HepG2 (cell line): ENCODE measurements around the gene WDR54. TPM values are rescaled to one million over a fixed set of nuclear protein-coding genes. Genes with fewer than 3 reads are reported as not detected.
A peak's percentile ranks its signal among the peaks of the same experiment; 100 is the strongest.

Experiments used
- AHR ChIP-seq: IDR thresholded peaks from 2 replicates; pipeline ENCODE4 v1.6.1; 2018; ENCODE audit warnings: missing genetic modification reagents, missing compliant biosample characterization
- DMAP1 ChIP-seq: IDR thresholded peaks from 2 replicates; pipeline ENCODE4 v1.6.1; 2016
- DNMT3B ChIP-seq: conservative IDR thresholded peaks from 2 replicates; pipeline ENCODE4 v1.6.1; 2016; ENCODE audit warnings: missing biosample characterization, control low read depth
- FOXK1 ChIP-seq: sonication (generic); formaldehyde crosslinking; IDR thresholded peaks from 2 replicates; pipeline ENCODE4 v1.4.0; 2020; ENCODE audit warnings: low read depth, missing genetic modification reagents, borderline replicate concordance
- HMG20B ChIP-seq: conservative IDR thresholded peaks from 2 replicates; pipeline ENCODE4 v1.6.1; 2016; ENCODE audit warnings: missing genetic modification reagents, missing compliant biosample characterization
- HNRNPH1 ChIP-seq: fragments of 200-400 bp; formaldehyde crosslinking; optimal IDR thresholded peaks from 2 replicates; pipeline ENCODE3; 2017; ENCODE audit warnings: mild to moderate bottlenecking, low read depth, low read length
- MXD3 ChIP-seq: IDR thresholded peaks from 2 replicates; pipeline ENCODE4 v1.6.1; 2016; ENCODE audit warnings: mild to moderate bottlenecking, missing biosample characterization, missing genetic modification reagents
- NBN ChIP-seq: fragments of 450-650 bp; conservative IDR thresholded peaks from 2 replicates; pipeline ENCODE4 v1.6.1; 2017
- POLR2G ChIP-seq: fragments of 200-400 bp; formaldehyde crosslinking; IDR thresholded peaks from 2 replicates; pipeline ENCODE4 v1.6.1; 2018; ENCODE audit warnings: mild to moderate bottlenecking, low read depth, low read length, moderate library complexity
- SMARCE1 ChIP-seq: fragments of 450-650 bp; IDR thresholded peaks from 2 replicates; pipeline ENCODE4 v1.6.1; 2017; ENCODE audit warnings: borderline replicate concordance
- TCF7 ChIP-seq: sonication (generic); IDR thresholded peaks from 2 replicates; pipeline ENCODE4 v1.6.1; 2016; ENCODE audit warnings: antibody characterized with exemption, low read depth
- THAP11 ChIP-seq: IDR thresholded peaks from 2 replicates; pipeline ENCODE4 v1.6.1; 2016; ENCODE audit warnings: missing biosample characterization, missing genetic modification reagents
- ZFAT ChIP-seq: sonication (generic); formaldehyde crosslinking; conservative IDR thresholded peaks from 2 replicates; pipeline ENCODE4 v1.8.1; 2023; ENCODE audit warnings: missing genetic modification reagents, inconsistent platforms
- ZGPAT ChIP-seq: IDR thresholded peaks from 2 replicates; pipeline ENCODE4 v1.6.1; 2016; ENCODE audit warnings: mild to moderate bottlenecking
- ZNF121 ChIP-seq: sonication (generic); formaldehyde crosslinking; IDR thresholded peaks from 2 replicates; pipeline ENCODE4 v1.5.0; 2020; ENCODE audit warnings: mild to moderate bottlenecking, missing genetic modification reagents
- ZNF335 ChIP-seq: sonication (generic); formaldehyde crosslinking; IDR thresholded peaks from 2 replicates; pipeline ENCODE4 v1.4.0; 2020; ENCODE audit warnings: missing genetic modification reagents
- ZNF407 ChIP-seq: sonication (generic); formaldehyde crosslinking; IDR thresholded peaks from one replicate; pipeline ENCODE4 v1.5.1; 2020; ENCODE audit warnings: mild to moderate bottlenecking, missing genetic modification reagents; ENCODE audit errors: not compliant biosample characterization
- ZXDC ChIP-seq: sonication (generic); formaldehyde crosslinking; IDR thresholded peaks from 2 replicates; pipeline ENCODE4 v1.5.0; 2020; ENCODE audit warnings: mild to moderate bottlenecking, missing genetic modification reagents
- polyA plus RNA-seq, 8 experiments: library from polyadenylated mRNA; depleted of rRNA in 3 of 8; stranded (reverse) in 7 of 8; unstranded in 1 of 8; fragments of >200 nt; fragmentation: Illumina TruSeq in 4 of 8; extraction: Trizol in 4 of 8; gene quantifications; 2 replicates each; pipeline versions ENCODE4 v1.2.1 to v1.2.3, GENCODE V29; 2011 to 2016; ENCODE audit warnings: low read depth in 4 of 8, missing spikeins in 1 of 8, mixed read lengths in 1 of 8; ENCODE audit not compliant: insufficient read depth in 1 of 8
- total RNA-seq, 5 experiments: library from RNA; depleted of rRNA; stranded (reverse); fragments of >200 nt; fragmentation: Illumina TruSeq; extraction: Trizol; gene quantifications; 2 replicates each; pipeline ENCODE4 v1.2.3, GENCODE V29; 2016; ENCODE audit warnings: low read depth in 1 of 5

WDR54 gene
- total and polyA plus RNA-seq, 2 of the 13 experiments (the other 11 are each of a cell fraction or from before 2014, with no cell fraction given) = 2.0 to 17.3 TPM

GRCh38 chr2:74447230-74447999, 25.9 kb downstream of the WDR54 start (continued):
- no peak for TF ChIP-seq ZNF407 (CRISPR knock-in tag)
- TF ChIP-seq AHR = no peak
- no peak for TF ChIP-seq SMARCE1
- 0 out of 2 replicates have a peak, but pooled peaks have one; percentile 31 for TF ChIP-seq FOXK1 (CRISPR knock-in tag)
- no peak for TF ChIP-seq ZNF121 (CRISPR knock-in tag)
- no peak for TF ChIP-seq ZFAT (CRISPR knock-in tag)
- TF ChIP-seq ZNF335 (CRISPR knock-in tag) = 0 out of 2 replicates have a peak, but pooled peaks have one; percentile 44
- TF ChIP-seq MXD3 (CRISPR knock-in tag) = 0 out of 2 replicates have a peak, but pooled peaks have one; percentile 21
- TF ChIP-seq THAP11 (CRISPR knock-in tag) = peak; percentile 28; the same call in 1 of the 2 replicates
- TF ChIP-seq NBN = no peak
- peak; percentile 64 for TF ChIP-seq ZGPAT
- TF ChIP-seq ZXDC (CRISPR knock-in tag) = no peak
- TF ChIP-seq HMG20B (CRISPR knock-in tag) = no peak
- 0 out of 2 replicates have a peak, but pooled peaks have one; percentile 29 for TF ChIP-seq POLR2G
- TF ChIP-seq TCF7 = no peak
- no peak for TF ChIP-seq DNMT3B (CRISPR knock-in tag)
- no peak for TF ChIP-seq HNRNPH1
- TF ChIP-seq DMAP1 (CRISPR knock-in tag) = no peak
